HepG2 (cell line): ENCODE results near the gene ADIPOR1. TPM values are rescaled to one million over a fixed set of nuclear protein-coding genes. Genes with fewer than 3 reads are reported as not detected.

Experiments
- ARID5B ChIP-seq: IDR thresholded peaks from 2 replicates; pipeline ENCODE4 v1.4.0; 2020; ENCODE audit warnings: mild to moderate bottlenecking, missing genetic modification reagents
- CCDC6 ChIP-seq: sonication (generic); formaldehyde crosslinking; IDR thresholded peaks from 2 replicates; pipeline ENCODE4 v1.8.1; 2022; ENCODE audit warnings: mild to moderate bottlenecking, missing genetic modification reagents, moderate library complexity
- CHCHD3 ChIP-seq: sonication (generic); formaldehyde crosslinking; IDR thresholded peaks from 2 replicates; pipeline ENCODE4 v1.8.0; 2022; ENCODE audit warnings: mild to moderate bottlenecking, missing genetic modification reagents, moderate library complexity
- EHMT2 ChIP-seq: fragments of 200-600 bp; sonication (generic); IDR thresholded peaks from 2 replicates; pipeline ENCODE4 v1.7.0; 2017; ENCODE audit warnings: antibody characterized with exemption, low read depth, low read length, borderline replicate concordance
- GATA4 ChIP-seq: sonication (generic); IDR thresholded peaks from 2 replicates; pipeline ENCODE4 v1.6.1; 2016; ENCODE audit warnings: antibody characterized with exemption, low read depth, borderline replicate concordance
- NONO ChIP-seq, 2 experiments: fragments of 450-650 bp in 1 of 2; sonication (generic) in 1 of 2; formaldehyde crosslinking in 1 of 2; IDR thresholded peaks in 1 of 2; conservative IDR thresholded peaks in 1 of 2; 2 replicates each; pipeline versions ENCODE4 v1.6.1 to v1.8.0; 2017 to 2022; ENCODE audit warnings: mild to moderate bottlenecking in 1 of 2, missing genetic modification reagents in 1 of 2, moderate library complexity in 1 of 2
- POGK ChIP-seq: sonication (generic); formaldehyde crosslinking; conservative IDR thresholded peaks from 2 replicates; pipeline ENCODE4 v1.8.0; 2022; ENCODE audit warnings: mild to moderate bottlenecking, moderate library complexity, missing genetic modification reagents
- POLR2G ChIP-seq: fragments of 200-400 bp; formaldehyde crosslinking; IDR thresholded peaks from 2 replicates; pipeline ENCODE4 v1.6.1; 2018; ENCODE audit warnings: mild to moderate bottlenecking, low read depth, low read length, moderate library complexity
- RFX5 ChIP-seq: IDR thresholded peaks from 2 replicates; pipeline ENCODE4 v1.6.1; 2011; ENCODE audit warnings: low read depth, low read length, improper control_type of control experiment
- TERF1 ChIP-seq: sonication (generic); formaldehyde crosslinking; IDR thresholded peaks from 2 replicates; pipeline ENCODE4 v1.8.0; 2022; ENCODE audit warnings: mild to moderate bottlenecking, missing genetic modification reagents, moderate library complexity
- XRCC5 ChIP-seq: fragments of 200-400 bp; formaldehyde crosslinking; optimal IDR thresholded peaks from 2 replicates; pipeline ENCODE3; 2017; ENCODE audit warnings: mild to moderate bottlenecking, low read length
- ZBTB37 ChIP-seq: sonication (generic); formaldehyde crosslinking; IDR thresholded peaks from 2 replicates; pipeline ENCODE4 v1.4.0; 2020; ENCODE audit warnings: mild to moderate bottlenecking, missing genetic modification reagents
- ZEB1 ChIP-seq: IDR thresholded peaks from 2 replicates; pipeline ENCODE4 v1.6.1; 2012; ENCODE audit warnings: mild to moderate bottlenecking, low read depth, inconsistent platforms; ENCODE audit not compliant: insufficient replicate concordance
- ZMYM3 ChIP-seq: sonication (generic); formaldehyde crosslinking; IDR thresholded peaks from 2 replicates; pipeline ENCODE4 v1.5.1; 2020; ENCODE audit warnings: mild to moderate bottlenecking, missing genetic modification reagents
- ZNF292 ChIP-seq: sonication (generic); formaldehyde crosslinking; IDR thresholded peaks from 2 replicates; pipeline ENCODE4 v1.8.1; 2022; ENCODE audit warnings: mild to moderate bottlenecking, low read depth, missing genetic modification reagents, borderline replicate concordance
- ZNF703 ChIP-seq: sonication (generic); formaldehyde crosslinking; IDR thresholded peaks from 2 replicates; pipeline ENCODE4 v1.5.1; 2020; ENCODE audit warnings: missing genetic modification reagents, mild to moderate bottlenecking, moderate library complexity, borderline replicate concordance
- ZNF704 ChIP-seq: sonication (generic); formaldehyde crosslinking; IDR thresholded peaks from 2 replicates; pipeline ENCODE4 v1.8.1; 2023; ENCODE audit warnings: mild to moderate bottlenecking, inconsistent platforms, moderate library complexity, missing genetic modification reagents, borderline replicate concordance
- polyA plus RNA-seq, 8 experiments: library from polyadenylated mRNA; depleted of rRNA in 3 of 8; stranded (reverse) in 7 of 8; unstranded in 1 of 8; fragments of >200 nt; fragmentation: Illumina TruSeq in 4 of 8; extraction: Trizol in 4 of 8; gene quantifications; 2 replicates each; pipeline versions ENCODE4 v1.2.1 to v1.2.3, GENCODE V29; 2011 to 2016; ENCODE audit warnings: low read depth in 4 of 8, missing spikeins in 1 of 8, mixed read lengths in 1 of 8; ENCODE audit not compliant: insufficient read depth in 1 of 8
- total RNA-seq, 5 experiments: library from RNA; depleted of rRNA; stranded (reverse); fragments of >200 nt; fragmentation: Illumina TruSeq; extraction: Trizol; gene quantifications; 2 replicates each; pipeline ENCODE4 v1.2.3, GENCODE V29; 2016; ENCODE audit warnings: low read depth in 1 of 5

Gene ADIPOR1
- total and polyA plus RNA-seq, 2 of the 13 experiments (the other 11 are each of a cell fraction or from before 2014, with no cell fraction given): 60.0 to 141 TPM

GRCh38 chr1:202926581-202927491 lies 31.3 kb downstream of the ADIPOR1 start, which contains the start of gene KLHL12 (continued):
- 0 out of 2 replicates have a peak, but pooled peaks have one; percentile 11 for TF ChIP-seq ZBTB37 (CRISPR knock-in tag)
- TF ChIP-seq XRCC5: peak; percentile 83
- TF ChIP-seq ZEB1: peak; percentile 23
- no peak; the same call in 1 of the 2 replicates for TF ChIP-seq ZNF703 (CRISPR knock-in tag)
- peak; percentile 74; the same call in 1 of the 2 replicates for TF ChIP-seq ZNF292 (CRISPR knock-in tag)
- no peak for TF ChIP-seq ZNF704 (CRISPR knock-in tag)
- TF ChIP-seq EHMT2: no peak; the same call in 1 of the 2 replicates
- TF ChIP-seq ZMYM3: no peak; the same call in 1 of the 2 replicates
- no peak for TF ChIP-seq GATA4
- no peak for TF ChIP-seq RFX5
- peak; percentile 60; the same call in 1 of the 2 replicates for TF ChIP-seq CCDC6 (CRISPR knock-in tag)
- TF ChIP-seq POLR2G: peak; percentile 97
- TF ChIP-seq POGK (CRISPR knock-in tag): peak; percentile 77
- no peak for TF ChIP-seq NONO (IDR thresholded peaks at IDR 0.05)
- TF ChIP-seq NONO (CRISPR knock-in tag; conservative IDR thresholded peaks at IDR 0.05): peak; percentile 91; the same call in 1 of the 2 replicates
- TF ChIP-seq CHCHD3 (CRISPR knock-in tag): no peak
- no peak for TF ChIP-seq TERF1 (CRISPR knock-in tag)
- TF ChIP-seq ARID5B (CRISPR knock-in tag): peak; percentile 75
